ENCODE measurements around the gene MORF4L1. TPM values are rescaled to one million over a fixed set of nuclear protein-coding genes. Genes with fewer than 3 reads are reported as not detected.
A peak's percentile ranks its signal among the peaks of the same experiment; 100 is the strongest.
"Not testable (repeated sequence)": the region's sequence is repeated elsewhere in the genome, so short reads cannot be mapped to it uniquely, and the experiment has no call there.

Gene MORF4L1
- total RNA-seq, result 382 TPM

- no peaks in the 10 kb centered on the region for H3K9me3 ChIP-seq (ENCODE audit: control insufficient read depth in 3 of 3, low read length in 3 of 3)
- H3K36me3 ChIP-seq (ENCODE audit: control insufficient read depth in 3 of 3, insufficient read depth in 3 of 3, low read length in 3 of 3), result peaks cover 0 to 4% (median 0%) of the 10 kb centered on the region in 3 donors
- peak within 1 kb of the TSS; percentile 93 to 100 (median 100) for H3K4me3 ChIP-seq (ENCODE audit: low read length in 3 of 3)
- peak within 1 kb of the TSS; percentile 100 for H3K27ac ChIP-seq (ENCODE audit: low read depth, low read length)
- peaks cover 14 to 21% (median 15%) of the 10 kb centered on the region in 3 donors for H3K4me1 ChIP-seq (ENCODE audit: control insufficient read depth in 3 of 3, insufficient read depth in 3 of 3, low read length in 3 of 3)
- no peaks in the 10 kb centered on the region for H3K27me3 ChIP-seq (ENCODE audit: control insufficient read depth in 3 of 3, insufficient read depth in 3 of 3, low read length in 3 of 3)
- peak within 1 kb of the TSS; percentile 100 for H3K9ac ChIP-seq (ENCODE audit: low read depth in 1 of 3, low read length in 3 of 3)
Measured at GRCh38 chr15:78872155-78872971, at the start of gene MORF4L1. Gene MORF4L1, plus strand, starts transcription at chr15:78872890. Its CDS starts 128 bp downstream, at chr15:78873018.

- Histone ChIP-seq H3K9ac (ENCODE audit: low read depth in 1 of 3, low read length in 3 of 3) (no peak overlapping the region), H3K4me3 (ENCODE audit: low read length in 3 of 3) (no peak overlapping the region), H3K9me3 (ENCODE audit: control insufficient read depth in 3 of 3, low read length in 3 of 3) (no peaks in the 10 kb centered on the region), H3K27ac (ENCODE audit: low read depth, low read length) (no peak overlapping the region), H3K4me1 (ENCODE audit: control insufficient read depth in 3 of 3, insufficient read depth in 3 of 3, low read length in 3 of 3) (peaks cover 0 to 6% (median 3%) of the 10 kb centered on the region in 3 donors), H3K36me3 (ENCODE audit: control insufficient read depth in 3 of 3, insufficient read depth in 3 of 3, low read length in 3 of 3) (no peaks in the 10 kb centered on the region), H3K27me3 (ENCODE audit: control insufficient read depth in 3 of 3, insufficient read depth in 3 of 3, low read length in 3 of 3) (peaks cover 8 to 21% (median 19%) of the 10 kb centered on the region in 3 donors)
Measured at GRCh38 chr15:78828920-78829319, 43.8 kb upstream of the MORF4L1 start.

- Histone ChIP-seq H3K27ac (ENCODE audit: low read depth, low read length) (no peak overlapping the region), H3K36me3 (ENCODE audit: control insufficient read depth in 3 of 3, insufficient read depth in 3 of 3, low read length in 3 of 3) (no peaks in the 10 kb centered on the region), H3K9me3 (ENCODE audit: control insufficient read depth in 3 of 3, low read length in 3 of 3) (no peaks in the 10 kb centered on the region), H3K4me3 (ENCODE audit: low read length in 3 of 3) (no peak overlapping the region), H3K27me3 (ENCODE audit: control insufficient read depth in 3 of 3, insufficient read depth in 3 of 3, low read length in 3 of 3) (peaks cover 8 to 21% (median 19%) of the 10 kb centered on the region in 3 donors), H3K9ac (ENCODE audit: low read depth in 1 of 3, low read length in 3 of 3) (no peak overlapping the region), H3K4me1 (ENCODE audit: control insufficient read depth in 3 of 3, insufficient read depth in 3 of 3, low read length in 3 of 3) (peaks cover 0 to 2% (median 1%) of the 10 kb centered on the region in 3 donors)
Measured at GRCh38 chr15:78830514-78831228, 42.0 kb upstream of the MORF4L1 start.

GRCh38 chr15:78831229-78832207 lies 41.2 kb upstream of the MORF4L1 start:
- Histone ChIP-seq H3K27me3 (ENCODE audit: control insufficient read depth in 3 of 3, insufficient read depth in 3 of 3, low read length in 3 of 3) (peaks cover 8 to 21% (median 19%) of the 10 kb centered on the region in 3 donors), H3K27ac (ENCODE audit: low read depth, low read length) (no peak overlapping the region), H3K4me3 (ENCODE audit: low read length in 3 of 3) (no peak overlapping the region), H3K9ac (ENCODE audit: low read depth in 1 of 3, low read length in 3 of 3) (no peak overlapping the region), H3K9me3 (ENCODE audit: control insufficient read depth in 3 of 3, low read length in 3 of 3) (no peaks in the 10 kb centered on the region), H3K4me1 (ENCODE audit: control insufficient read depth in 3 of 3, insufficient read depth in 3 of 3, low read length in 3 of 3) (no peaks in the 10 kb centered on the region), H3K36me3 (ENCODE audit: control insufficient read depth in 3 of 3, insufficient read depth in 3 of 3, low read length in 3 of 3) (no peaks in the 10 kb centered on the region)

GRCh38 chr15:78836333-78836732 lies 36.4 kb upstream of the MORF4L1 start:
- Histone ChIP-seq H3K27ac (ENCODE audit: low read depth, low read length) (no peak overlapping the region), H3K27me3 (ENCODE audit: control insufficient read depth in 3 of 3, insufficient read depth in 3 of 3, low read length in 3 of 3) (peaks cover 5 to 13% (median 12%) of the 10 kb centered on the region in 3 donors), H3K4me1 (ENCODE audit: control insufficient read depth in 3 of 3, insufficient read depth in 3 of 3, low read length in 3 of 3) (peaks cover 0 to 2% (median 0%) of the 10 kb centered on the region in 3 donors), H3K4me3 (ENCODE audit: low read length in 3 of 3) (no peak overlapping the region), H3K9me3 (ENCODE audit: control insufficient read depth in 3 of 3, low read length in 3 of 3) (no peaks in the 10 kb centered on the region), H3K9ac (ENCODE audit: low read depth in 1 of 3, low read length in 3 of 3) (no peak overlapping the region), H3K36me3 (ENCODE audit: control insufficient read depth in 3 of 3, insufficient read depth in 3 of 3, low read length in 3 of 3) (no peaks in the 10 kb centered on the region)

GRCh38 chr15:78837131-78837530 lies 35.6 kb upstream of the MORF4L1 start:
- H3K9ac ChIP-seq (ENCODE audit: low read depth in 1 of 3, low read length in 3 of 3), result no peak overlapping the region
- no peaks in the 10 kb centered on the region for H3K9me3 ChIP-seq (ENCODE audit: control insufficient read depth in 3 of 3, low read length in 3 of 3)
- no peak overlapping the region for H3K4me3 ChIP-seq (ENCODE audit: low read length in 3 of 3)
- peaks cover 0 to 2% (median 0%) of the 10 kb centered on the region in 3 donors for H3K4me1 ChIP-seq (ENCODE audit: control insufficient read depth in 3 of 3, insufficient read depth in 3 of 3, low read length in 3 of 3)
- H3K36me3 ChIP-seq (ENCODE audit: control insufficient read depth in 3 of 3, insufficient read depth in 3 of 3, low read length in 3 of 3), result no peaks in the 10 kb centered on the region
- H3K27ac ChIP-seq (ENCODE audit: low read depth, low read length), result no peak overlapping the region
- H3K27me3 ChIP-seq (ENCODE audit: control insufficient read depth in 3 of 3, insufficient read depth in 3 of 3, low read length in 3 of 3), result peaks cover 0 to 5% (median 5%) of the 10 kb centered on the region in 3 donors

- Histone ChIP-seq H3K9ac (ENCODE audit: low read depth in 1 of 3, low read length in 3 of 3) (no peak overlapping the region), H3K9me3 (ENCODE audit: control insufficient read depth in 3 of 3, low read length in 3 of 3) (no peaks in the 10 kb centered on the region), H3K27ac (ENCODE audit: low read depth, low read length) (no peak overlapping the region), H3K27me3 (ENCODE audit: control insufficient read depth in 3 of 3, insufficient read depth in 3 of 3, low read length in 3 of 3) (peaks cover 0 to 3% (median 3%) of the 10 kb centered on the region in 3 donors), H3K4me1 (ENCODE audit: control insufficient read depth in 3 of 3, insufficient read depth in 3 of 3, low read length in 3 of 3) (peaks cover 0 to 2% (median 0%) of the 10 kb centered on the region in 3 donors), H3K36me3 (ENCODE audit: control insufficient read depth in 3 of 3, insufficient read depth in 3 of 3, low read length in 3 of 3) (no peaks in the 10 kb centered on the region), H3K4me3 (ENCODE audit: low read length in 3 of 3) (no peak overlapping the region)
Measured at GRCh38 chr15:78837543-78837942, 35.1 kb upstream of the MORF4L1 start.

- Histone ChIP-seq H3K4me3 (ENCODE audit: low read length in 3 of 3) (no peak overlapping the region), H3K4me1 (ENCODE audit: control insufficient read depth in 3 of 3, insufficient read depth in 3 of 3, low read length in 3 of 3) (peaks cover 0 to 2% (median 0%) of the 10 kb centered on the region in 3 donors), H3K9me3 (ENCODE audit: control insufficient read depth in 3 of 3, low read length in 3 of 3) (no peaks in the 10 kb centered on the region), H3K27ac (ENCODE audit: low read depth, low read length) (no peak overlapping the region), H3K9ac (ENCODE audit: low read depth in 1 of 3, low read length in 3 of 3) (no peak overlapping the region), H3K36me3 (ENCODE audit: control insufficient read depth in 3 of 3, insufficient read depth in 3 of 3, low read length in 3 of 3) (no peaks in the 10 kb centered on the region), H3K27me3 (ENCODE audit: control insufficient read depth in 3 of 3, insufficient read depth in 3 of 3, low read length in 3 of 3) (no peaks in the 10 kb centered on the region)
Measured at GRCh38 chr15:78838489-78838888, 34.2 kb upstream of the MORF4L1 start.

- H3K27ac ChIP-seq (ENCODE audit: low read depth, low read length); H3K27me3 ChIP-seq (ENCODE audit: control insufficient read depth in 3 of 3, insufficient read depth in 3 of 3, low read length in 3 of 3); H3K4me1 ChIP-seq (ENCODE audit: control insufficient read depth in 3 of 3, insufficient read depth in 3 of 3, low read length in 3 of 3); H3K9me3 ChIP-seq (ENCODE audit: control insufficient read depth in 3 of 3, low read length in 3 of 3); H3K9ac ChIP-seq (ENCODE audit: low read depth in 1 of 3, low read length in 3 of 3); H3K36me3 ChIP-seq (ENCODE audit: control insufficient read depth in 3 of 3, insufficient read depth in 3 of 3, low read length in 3 of 3); H3K4me3 ChIP-seq (ENCODE audit: low read length in 3 of 3): not testable (repeated sequence)
Measured at GRCh38 chr15:78839151-78839550, 33.5 kb upstream of the MORF4L1 start.
